GM18519 (cell line): ENCODE data around the gene SPOCK1.
"Not testable (repeated sequence)": the region's sequence is repeated elsewhere in the genome, so short reads cannot be mapped to it uniquely, and the experiment has no call there.

Source experiments
- ATAC-seq: cut with Tn5 transposase; IDR thresholded peaks from one replicate; pipeline ENCODE4 v1.9.1; 2021; ENCODE audit warnings: mild to moderate bottlenecking, moderate library complexity; ENCODE audit not compliant: unreplicated experiment, low FRiP score

Gene SPOCK1

DNA sequence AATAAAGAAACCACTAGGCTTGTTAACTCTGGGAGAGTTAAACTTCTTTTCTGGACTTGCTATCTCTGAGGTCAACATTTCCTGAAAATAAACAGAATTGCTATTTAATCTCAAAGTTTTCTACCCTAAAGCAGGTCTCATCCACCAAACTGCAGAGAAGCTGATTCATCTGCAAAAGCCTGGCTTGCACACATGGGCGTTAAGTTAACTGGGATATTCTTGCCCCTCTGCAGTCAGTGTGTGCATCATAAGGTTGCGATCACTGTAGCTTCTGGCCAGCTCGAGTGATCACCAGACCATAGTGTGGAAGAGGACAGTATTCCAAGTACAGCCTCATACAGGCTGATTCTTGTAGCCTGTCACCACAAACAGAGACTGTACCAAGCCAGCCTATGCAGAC, 99.2 kb downstream of the SPOCK1 start:
- no peak for ATAC-seq

DNA sequence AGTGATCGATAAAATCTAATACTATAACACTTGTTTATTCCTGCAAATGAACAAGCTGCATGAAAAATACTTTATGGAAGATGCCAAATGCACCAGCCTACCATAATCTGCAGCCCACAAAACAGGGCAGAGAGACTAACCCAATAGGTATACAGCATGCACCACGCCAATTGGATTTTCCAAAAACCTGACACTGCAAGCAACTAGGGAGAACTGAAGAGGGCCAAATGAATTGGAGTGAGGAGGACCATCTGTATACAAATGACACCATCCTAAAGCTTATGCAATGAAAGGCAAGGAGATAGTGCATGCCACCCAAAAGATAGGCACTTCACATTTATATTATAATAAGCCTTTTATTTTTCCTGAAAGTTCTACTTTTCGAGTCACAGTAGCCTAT, 100.4 kb downstream of the SPOCK1 start:
- no peak for ATAC-seq

DNA sequence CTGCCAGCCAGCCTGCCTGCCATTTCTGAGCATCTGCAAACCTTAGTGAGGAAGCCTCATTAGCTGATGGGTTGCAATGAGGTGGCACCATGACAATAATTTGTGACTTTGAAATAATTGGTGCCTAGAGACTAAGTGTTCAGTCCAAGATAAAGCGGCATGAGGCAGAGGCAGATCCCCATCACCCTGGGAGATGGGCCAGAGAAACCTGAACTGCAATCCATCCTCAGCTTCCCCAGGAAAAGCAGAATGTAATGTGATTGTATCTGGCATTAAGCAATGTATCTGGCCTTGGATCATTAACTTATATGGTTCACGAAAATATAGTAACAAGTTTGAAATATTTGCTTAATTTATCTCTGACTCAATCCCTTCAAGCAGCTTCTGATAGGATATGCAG, 101.0 kb downstream of the SPOCK1 start:
- no peak for ATAC-seq

DNA sequence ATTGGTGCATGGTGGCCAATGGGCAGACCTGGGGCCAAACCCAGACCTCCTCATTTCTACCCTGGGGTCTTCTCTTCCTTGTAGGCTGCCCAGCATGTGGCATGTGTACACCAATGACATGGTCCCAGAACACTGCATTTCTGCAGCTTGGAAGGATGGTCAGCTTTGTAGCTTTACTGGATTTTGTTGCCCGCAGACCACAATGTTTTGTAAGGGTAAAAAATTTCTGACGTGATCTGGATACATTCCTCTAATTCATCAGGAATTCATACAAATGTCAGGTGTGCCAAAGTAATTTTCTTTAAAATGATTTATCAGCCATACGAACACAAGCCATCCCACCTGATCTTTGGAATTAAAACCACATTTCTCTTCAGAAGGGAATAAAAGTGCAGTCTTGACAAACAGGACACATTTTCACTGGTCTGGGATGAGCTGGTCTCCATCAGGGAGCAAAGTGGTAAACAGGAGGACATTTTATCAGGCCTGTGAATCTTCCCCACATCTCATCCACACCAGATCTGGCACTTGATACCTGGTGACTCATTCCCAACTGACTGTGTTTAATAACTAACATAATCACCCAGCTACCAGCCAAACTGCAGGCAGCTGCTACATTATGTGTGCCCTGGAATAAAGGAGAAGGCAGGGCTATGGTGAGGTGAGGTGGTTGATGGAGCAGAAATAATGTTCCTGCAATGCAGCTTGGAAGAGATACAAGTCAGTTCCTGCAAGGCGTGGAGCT, 103.9 kb downstream of the SPOCK1 start:
- ATAC-seq, result no peak

- ATAC-seq, result no peak
These were observed 104.7 kb downstream of the SPOCK1 start for GRCh38 chr5:137394380-137394779.

DNA sequence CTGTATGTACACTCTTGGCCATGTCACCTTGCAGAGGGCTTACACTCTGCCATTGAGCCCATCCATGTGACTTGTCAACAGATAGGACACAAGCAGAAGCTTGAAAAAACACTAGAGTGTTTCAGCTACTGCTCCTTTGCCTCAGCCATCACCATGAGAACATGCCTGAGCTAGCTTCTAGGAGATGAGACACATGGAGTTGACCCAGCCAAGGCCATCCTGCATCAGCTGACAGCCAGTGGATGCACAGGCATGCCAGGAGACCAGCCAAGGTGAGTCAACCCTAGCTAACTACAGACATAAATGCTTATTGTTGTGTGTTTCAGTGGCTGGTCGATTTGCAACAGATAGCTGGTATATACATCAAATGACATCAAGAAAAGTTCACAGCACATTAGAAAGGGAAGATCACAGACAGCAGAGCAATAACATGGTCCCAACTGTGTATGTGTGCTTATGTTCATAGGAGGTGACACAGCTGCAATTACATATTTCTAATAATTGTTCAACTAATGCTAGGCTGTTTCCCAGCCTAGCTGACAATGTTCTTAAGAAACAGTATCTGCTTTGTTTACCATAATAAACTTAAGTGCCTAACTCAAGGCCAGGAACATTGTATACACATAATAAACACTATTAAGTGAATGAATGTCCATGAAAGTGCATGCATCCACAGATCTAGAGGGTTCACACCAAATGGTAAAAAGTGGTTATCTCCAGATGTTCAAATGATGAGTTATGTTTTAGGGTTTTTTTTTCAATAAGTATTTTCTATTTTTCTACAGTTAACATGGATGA, 105.7 kb downstream of the SPOCK1 start:
- no peak for ATAC-seq

DNA sequence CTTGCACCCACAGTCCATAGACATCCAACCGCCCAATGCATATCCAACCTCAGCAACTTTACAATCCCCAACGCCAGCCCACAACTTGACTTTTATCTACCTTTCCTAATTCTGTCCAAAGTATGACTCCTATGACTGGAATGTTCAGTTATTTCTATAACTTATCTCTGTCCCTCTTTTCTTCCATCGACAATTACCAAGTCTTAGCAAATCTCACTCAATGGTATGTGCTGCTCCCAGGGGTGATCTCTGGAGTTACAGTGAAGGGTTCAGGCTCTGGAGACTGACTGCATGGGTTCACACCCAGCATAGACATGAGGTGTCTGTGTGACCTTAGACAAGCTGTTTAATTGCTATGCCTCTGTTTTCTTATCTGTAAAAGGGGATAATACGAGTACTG, 106.9 kb downstream of the SPOCK1 start:
- no peak for ATAC-seq

DNA sequence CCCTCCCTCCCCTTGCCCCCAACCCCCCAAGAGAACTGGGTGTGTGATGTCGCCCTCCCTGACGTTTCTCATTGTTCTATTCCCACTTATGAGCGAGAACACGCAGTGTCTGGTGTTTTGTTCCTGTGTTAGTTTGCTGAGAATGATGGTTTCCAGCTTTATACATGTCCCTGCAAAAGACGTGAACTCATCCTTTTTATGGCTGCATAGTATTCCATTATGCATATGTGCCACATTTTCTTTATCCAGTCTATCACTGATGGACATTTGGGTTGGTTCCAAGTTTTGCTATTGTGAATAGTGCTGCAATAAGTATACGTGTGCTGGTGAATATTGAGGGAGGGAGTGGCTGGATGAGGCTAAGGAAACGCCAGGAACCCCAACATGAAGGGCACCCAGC, 108.1 kb downstream of the SPOCK1 start:
- ATAC-seq, result not testable (repeated sequence)

GRCh38 chr5:137389042-137389441, 110.1 kb downstream of the SPOCK1 start:
- ATAC-seq, result no peak

DNA sequence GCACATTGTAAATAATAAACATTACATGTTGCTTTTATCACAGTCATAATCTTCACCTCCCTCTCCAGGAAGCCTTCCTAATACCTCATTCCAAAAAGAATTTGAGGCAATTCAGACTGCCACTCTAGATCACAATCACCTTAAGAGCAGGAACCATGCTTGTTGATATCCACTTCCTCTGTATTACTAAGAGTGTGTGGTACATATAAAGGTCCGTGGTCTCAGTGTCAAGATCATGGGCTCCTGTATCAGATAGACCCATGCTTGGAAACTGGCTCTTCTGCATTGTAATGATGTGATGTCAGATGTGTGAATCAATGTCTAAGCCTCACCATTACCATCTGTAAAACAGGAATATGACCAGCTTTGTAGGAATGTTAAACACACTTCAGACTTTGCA, 114.1 kb downstream of the SPOCK1 start:
- no peak for ATAC-seq

GRCh38 chr5:137383909-137384308, 115.2 kb downstream of the SPOCK1 start:
- no peak for ATAC-seq

DNA sequence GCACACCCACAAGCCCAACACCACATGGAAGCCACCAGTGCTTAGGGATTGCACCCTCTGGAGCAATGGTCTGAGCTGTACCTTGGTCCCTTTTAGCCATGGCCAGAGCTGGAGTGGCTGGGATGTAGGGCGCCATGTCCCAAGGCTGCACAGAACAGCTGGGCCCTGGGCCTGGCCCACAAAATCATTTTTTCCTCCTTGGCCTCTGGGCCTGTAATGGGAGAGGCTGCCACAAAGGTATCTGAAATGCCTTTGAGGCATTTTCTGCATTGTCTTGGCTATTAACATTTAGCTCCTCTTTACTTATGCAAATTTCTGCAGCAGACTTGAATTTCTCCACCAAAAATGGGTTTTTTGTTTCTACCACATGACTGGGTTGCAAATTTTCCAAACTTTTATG, 117.6 kb downstream of the SPOCK1 start:
- ATAC-seq, result no peak

DNA sequence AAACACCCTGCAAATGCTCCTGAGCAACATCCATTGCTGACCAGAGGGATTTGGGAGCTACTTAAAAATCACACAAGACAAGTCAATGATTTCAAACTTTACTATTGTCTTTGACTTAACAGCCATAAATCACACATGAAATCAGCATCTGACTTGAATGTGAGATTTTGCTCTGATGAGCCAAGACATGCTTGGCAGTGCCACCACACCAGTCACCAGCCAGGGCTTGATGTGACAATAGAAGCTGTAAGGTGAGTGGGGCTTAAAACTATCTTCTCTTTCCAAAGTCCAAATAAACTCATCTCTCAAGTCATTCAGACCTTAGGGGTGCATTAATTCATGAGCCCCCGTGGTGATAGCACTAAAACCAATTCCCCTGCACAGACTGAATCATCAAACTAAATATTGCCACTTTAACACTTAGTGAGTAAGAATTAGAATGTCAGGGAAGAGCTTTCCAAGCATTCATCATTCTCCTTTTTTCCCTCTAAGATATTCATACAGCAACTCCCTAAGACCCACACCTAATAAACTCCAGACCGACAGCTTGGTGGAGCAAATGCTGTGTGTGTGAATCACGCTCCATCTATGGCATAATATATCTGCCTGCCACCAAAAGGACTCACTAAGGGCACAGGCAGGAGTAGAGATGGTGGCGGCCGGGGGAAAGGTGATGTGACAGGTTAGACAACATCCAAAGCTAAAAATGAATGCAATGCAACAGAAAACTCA, 119.4 kb downstream of the SPOCK1 start:
- ATAC-seq, result no peak

DNA sequence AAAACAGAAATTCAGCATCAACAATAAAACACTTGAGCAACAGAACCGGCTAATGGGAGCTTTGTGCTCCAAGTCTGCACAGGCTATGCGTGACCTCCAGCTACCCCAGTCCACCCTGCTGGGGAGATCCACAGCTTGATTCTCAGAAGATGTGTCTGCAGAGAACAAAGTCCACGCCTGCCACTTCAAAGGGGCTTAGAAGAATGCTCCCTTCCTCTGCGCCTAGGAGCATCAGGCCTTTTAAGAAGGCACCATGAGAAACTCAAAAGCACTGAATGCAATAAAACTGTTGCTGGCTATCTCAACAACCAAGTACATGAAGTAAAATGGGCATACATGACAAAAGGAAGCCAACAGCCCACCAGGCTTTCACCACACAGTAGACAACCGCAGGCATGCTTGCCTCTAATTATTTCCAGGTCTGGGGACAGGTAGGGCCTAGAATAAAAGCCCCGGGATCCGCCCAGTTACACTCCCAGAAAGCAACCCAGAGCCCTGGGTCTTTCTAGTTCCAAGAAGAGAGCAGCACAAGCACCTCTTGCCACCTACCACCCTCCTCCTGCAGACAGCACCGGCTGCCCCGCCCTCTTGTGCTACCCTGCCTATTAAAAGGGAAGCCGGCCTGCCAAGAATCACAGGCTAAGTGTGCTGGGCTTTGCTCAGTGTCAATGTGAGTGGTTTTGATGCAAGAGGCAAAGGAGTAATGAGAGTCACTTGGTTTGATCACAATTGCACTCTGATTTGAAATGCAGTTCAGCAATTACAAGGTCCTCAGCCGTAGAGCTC, 123.2 kb downstream of the SPOCK1 start:
- ATAC-seq, result no peak

GRCh38 chr5:137374110-137374714, 124.9 kb downstream of the SPOCK1 start:
- no peak for ATAC-seq

DNA sequence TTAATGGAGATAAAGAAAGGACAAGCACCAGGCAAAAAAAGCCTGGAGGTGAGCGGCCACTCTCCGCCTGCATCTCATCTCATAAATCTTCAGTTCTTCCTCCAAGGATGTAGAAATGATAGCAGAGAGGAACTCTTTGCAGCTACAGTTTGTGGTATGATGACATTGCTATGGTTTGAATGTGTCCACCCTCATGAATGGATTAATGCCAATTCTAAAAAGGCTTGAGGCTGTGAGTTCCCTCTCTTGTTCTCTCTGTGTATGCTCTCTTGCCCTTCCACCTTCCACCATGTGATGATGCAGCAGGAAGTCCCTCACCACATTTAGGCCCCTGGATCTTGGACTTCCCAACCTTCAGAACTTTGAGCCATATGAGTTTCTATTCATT, 126.4 kb downstream of the SPOCK1 start:
- ATAC-seq, result no peak

- no peak for ATAC-seq
These were observed 126.9 kb downstream of the SPOCK1 start for GRCh38 chr5:137372016-137372772.

GRCh38 chr5:137370096-137371071, 128.7 kb downstream of the SPOCK1 start:
- no peak for ATAC-seq
